GM12874 (cell line): ENCODE measurements around the gene FOSL2.

Experiments used
- TF ChIP-seq, protein P1 (sequence below): IDR thresholded peaks from 2 replicates; pipeline ENCODE4 v1.5.1; 2011; ENCODE audit warnings: low read depth, mild to moderate bottlenecking, control low read depth, low read length, moderate library complexity; ENCODE audit not compliant: insufficient read depth

FOSL2 gene

DNA sequence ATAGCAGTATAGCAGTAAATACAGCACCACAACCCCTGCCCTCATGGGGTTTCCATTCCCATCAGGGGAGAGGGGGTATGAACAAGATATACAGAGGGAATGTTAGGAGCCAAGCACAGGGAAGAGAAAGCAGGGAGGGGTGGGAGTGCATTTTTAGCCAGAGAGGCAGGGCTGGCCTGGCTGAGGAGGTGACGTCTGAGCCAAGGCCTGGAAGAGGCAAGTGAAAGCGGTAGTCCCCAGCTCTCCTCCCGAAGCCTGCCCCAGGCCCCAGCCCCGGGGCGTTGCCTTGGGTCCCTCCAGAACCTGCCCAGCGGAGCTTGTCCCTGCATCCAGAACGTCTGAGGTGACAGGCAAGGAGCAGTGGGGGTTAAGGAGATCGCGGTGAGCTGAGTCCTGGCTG lies 45.1 kb upstream of the FOSL2 start:
- TF ChIP-seq, protein P1, sequence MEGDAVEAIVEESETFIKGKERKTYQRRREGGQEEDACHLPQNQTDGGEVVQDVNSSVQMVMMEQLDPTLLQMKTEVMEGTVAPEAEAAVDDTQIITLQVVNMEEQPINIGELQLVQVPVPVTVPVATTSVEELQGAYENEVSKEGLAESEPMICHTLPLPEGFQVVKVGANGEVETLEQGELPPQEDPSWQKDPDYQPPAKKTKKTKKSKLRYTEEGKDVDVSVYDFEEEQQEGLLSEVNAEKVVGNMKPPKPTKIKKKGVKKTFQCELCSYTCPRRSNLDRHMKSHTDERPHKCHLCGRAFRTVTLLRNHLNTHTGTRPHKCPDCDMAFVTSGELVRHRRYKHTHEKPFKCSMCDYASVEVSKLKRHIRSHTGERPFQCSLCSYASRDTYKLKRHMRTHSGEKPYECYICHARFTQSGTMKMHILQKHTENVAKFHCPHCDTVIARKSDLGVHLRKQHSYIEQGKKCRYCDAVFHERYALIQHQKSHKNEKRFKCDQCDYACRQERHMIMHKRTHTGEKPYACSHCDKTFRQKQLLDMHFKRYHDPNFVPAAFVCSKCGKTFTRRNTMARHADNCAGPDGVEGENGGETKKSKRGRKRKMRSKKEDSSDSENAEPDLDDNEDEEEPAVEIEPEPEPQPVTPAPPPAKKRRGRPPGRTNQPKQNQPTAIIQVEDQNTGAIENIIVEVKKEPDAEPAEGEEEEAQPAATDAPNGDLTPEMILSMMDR: no peak

DNA sequence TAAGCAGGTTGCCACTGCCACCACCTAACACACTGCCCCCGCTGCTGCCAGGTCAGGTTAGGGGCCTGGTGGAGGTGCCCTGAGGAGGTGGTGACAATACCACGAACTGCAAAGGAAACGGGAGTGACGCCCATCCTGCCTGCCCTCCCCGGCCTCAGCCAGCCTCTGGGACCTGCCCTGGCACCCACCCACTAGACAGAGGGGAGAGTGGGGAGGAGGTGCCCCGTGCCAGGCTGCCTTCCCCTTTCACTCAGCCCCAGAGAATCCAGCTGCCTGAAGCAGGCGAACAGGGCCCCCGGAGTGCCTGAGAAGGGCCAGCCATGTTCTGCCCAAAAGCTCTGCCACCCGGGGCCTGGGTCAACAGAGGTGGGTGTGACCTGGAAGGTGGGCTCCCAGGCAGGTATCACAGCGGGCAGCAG lies 44.5 kb upstream of the FOSL2 start:
- TF ChIP-seq, protein P1: no peak

DNA sequence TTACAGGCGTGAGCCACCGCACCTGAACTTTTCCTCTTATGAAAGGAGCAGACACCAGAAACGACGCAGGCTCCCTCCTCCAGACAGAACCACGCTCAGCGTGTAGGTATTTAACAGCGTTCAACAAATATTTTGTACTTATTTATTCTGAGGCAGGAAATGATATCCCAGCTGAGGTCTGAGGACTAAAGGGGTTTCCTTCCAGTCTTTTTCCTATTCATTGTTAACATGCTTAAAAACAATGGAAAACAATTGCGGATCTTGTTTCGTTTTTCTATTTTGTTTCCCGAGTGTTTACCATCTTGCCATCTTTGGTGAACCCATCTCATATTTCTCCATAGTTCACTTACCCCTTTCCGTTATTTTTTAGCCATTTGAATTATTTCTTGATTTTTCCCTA lies 43.7 kb upstream of the FOSL2 start:
- TF ChIP-seq, protein P1: no peak

DNA sequence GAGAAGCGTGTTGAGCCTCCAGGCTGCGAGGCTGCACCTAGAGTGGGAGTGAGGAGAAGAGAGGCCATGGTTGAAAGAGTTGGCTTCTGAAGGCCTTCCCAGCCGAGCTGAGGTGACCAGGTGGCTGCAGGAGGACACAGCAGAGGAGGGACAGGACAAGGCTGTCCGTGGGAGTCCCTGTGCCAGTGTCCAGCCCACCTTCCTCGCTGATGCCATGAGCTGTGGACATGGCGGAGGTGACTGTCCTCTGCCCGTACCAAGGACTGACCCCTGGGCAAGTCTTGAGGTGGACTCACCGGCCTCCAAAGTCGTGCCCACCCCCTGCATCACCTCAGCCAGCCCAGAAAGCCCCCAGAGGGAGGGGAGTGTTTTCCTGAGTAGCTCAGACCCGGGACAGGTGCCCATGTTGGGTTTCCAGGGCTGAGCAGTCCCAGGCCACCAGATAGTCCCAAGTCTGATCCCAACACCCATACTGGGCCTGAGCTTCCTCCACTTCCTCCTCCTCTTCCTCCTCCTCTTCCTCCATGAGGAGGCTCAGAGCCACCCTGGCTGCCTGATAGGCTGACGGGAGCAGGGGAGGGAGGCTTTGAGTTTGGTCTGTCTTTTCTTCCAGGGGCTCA lies 43.0 kb upstream of the FOSL2 start:
- TF ChIP-seq, protein P1: no peak

DNA sequence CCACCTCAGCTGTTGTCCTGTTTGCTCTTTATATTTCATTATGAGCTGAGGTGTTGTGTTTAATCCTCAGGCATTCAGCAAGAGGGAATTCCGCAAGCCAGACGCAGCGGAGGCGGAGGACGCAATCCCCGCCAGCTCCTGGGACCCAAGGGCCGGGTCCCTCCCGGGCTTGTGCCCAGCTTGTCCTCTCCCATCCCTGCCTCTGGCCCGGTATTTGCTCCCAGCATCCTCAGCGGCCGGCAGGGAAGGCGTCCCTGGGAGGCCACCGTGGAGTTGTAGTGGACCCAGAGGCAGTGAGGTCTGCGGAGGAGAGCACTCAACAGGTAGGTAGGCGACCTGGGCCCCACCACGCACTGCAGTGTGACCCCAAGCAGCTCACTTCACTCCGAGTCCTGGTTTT lies 42.5 kb upstream of the FOSL2 start:
- TF ChIP-seq, protein P1: no peak

DNA sequence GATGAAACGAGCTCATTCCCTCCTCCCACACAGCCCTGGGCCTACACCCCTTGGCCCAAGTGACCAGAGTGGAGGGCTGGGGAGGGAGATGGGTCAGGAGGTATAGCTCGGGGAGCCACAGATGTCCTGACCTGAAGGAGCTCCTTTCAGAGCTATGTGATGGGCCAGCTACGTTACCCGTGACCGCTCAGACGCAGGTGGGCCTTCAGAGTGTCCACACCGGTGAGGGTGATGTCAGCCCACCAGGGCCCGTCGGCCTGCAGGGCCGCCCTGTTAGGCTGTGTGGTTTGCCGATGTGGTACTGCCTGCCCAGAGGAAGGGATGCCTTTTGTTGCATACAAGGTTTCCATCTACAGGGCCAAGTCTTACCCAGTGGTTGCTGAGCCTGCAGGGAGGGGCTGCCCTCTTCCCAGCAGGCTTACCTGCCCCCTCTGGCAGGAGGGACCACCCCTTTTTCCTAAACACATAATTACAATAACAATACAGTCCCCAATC lies 41.8 kb upstream of the FOSL2 start:
- TF ChIP-seq, protein P1: no peak

DNA sequence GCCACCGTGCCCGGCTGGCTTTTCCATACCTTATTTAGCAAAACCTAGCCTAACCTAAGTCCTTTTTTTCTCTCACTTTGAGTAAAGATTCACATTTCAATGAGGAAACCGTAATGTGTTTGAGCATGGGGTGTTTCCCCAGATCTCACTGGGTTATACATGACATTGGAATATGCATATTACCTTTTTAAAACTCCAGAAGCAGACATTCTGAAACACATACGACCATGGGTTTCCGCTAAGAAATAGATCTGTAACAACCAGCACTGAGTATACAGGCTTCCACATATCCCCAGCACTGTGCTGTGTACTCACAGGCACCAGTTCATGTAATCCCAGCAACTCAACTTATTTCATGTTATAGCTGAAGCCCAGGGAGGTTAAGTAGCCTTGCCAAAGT lies 41.0 kb upstream of the FOSL2 start:
- TF ChIP-seq, protein P1: no peak
